ENCODE data around the gene POLL.
A peak's percentile ranks its signal among the peaks of the same experiment; 100 is the strongest.

Gene POLL

DNA sequence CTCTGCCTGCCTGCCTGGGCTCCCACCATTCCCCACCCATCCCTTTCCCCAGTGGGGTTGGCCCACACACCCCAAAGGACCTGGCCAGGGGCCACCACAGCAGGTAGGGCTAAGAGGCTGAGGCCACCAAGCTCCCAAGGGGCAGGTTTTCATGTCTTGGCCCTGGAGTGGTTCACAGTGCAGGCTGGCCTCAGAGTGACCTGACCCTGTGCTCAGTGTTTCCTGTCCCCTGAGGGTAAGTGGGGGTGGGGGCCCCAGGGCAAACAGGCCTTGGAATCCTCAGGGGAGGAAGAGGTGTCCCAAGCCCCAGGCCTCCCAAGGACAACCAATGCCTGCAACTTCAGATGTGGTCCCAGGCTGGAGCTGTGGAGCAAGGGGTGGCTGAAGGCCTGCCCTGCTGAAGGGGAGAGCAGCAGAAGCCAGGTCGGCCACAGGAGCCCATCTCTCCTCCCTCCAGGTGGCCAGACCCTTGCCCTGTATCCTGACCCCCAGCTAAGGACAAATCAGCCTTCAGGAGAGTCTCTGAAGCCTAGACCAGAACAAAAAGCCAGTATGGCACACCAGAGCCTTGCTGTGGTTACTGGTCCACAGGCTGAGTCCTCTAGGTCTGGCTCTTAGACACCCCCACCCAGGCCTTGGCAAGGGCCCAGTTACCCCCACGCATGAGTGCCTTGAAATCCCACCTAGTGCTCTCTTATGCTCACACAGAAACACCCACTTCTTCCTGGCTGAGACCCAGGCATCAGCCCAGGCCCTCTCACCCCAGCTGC is 27.6 kb downstream of the POLL start:
- no peak for DNase-seq (ENCODE audit: low read depth)

DNA sequence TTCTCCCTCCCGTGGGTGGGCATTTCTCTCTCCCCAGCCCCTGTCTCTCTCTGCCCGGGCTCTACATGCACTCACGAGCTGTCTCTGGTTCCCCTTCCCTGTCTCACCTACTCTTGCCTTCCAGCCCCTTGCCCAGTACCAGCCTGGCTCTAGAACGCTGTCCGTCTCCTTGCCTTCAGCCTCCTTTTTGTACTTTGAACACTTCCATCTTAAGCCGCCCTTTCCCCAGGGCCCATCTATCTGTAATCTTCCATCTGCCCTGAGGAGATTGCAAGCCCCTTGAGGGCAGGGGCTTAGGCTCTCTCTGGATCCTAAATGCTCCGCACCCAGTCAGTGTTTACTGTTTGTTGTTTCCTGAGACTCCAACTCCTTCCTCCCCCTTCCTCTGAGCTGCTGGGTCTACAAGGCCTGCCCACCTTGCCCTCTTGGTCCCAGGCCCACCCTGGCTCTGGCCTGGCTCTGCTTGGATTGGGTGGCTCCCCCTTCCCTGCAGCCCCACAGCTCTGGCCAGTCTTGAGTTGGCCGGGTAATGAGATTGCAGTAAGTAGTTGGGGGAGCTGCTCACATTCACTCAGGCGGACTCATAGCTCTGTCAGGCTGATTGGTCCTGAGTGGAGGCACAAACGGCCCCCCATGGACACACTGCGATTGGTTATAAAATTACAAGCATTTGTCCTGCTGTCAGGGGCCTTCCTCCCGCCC is 28.3 kb downstream of the POLL start:
- no peak for DNase-seq (ENCODE audit: low read depth)

DNA sequence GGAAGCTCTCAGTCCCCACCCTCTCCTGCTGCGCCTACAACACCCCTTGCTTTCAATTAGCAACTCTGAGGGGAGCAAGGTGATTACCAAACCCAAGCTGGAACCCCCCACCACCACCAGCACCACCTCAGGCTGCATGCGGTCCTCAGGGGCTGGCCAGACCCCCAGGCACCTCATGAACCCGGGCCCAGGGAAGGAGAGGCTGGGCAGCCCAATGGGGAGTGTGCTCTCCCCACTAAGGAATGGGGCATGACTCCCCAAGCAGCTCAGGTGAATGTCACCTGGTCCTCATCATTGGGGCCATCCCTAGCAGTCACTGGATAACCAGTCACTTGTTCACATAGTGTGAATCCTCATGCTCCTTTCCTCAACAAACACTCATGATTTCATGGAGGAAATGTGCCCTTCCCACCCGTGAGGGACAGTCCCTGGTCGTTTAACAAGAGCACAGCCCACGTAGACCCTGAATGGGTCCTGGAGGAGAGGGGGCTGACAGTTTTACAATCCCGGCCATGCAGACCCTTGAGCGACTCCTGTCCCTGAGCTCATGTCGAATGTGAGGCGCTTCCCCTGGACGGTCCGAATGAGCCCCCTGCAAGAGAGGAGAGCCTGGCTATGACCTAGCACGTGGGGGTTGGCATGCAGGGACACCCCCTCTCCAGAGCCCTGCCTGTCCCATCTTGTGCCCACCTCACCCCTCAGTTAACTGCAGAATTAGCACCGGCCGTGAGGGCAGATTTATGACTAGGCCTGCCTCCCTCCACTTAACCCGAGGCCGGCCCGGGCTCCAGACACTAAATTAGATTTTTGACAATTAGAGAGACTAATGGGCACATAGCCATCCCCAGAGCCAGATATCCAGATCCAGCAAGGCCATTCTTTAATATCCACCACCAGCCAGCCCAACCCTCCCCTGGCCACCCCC is 29.1 kb downstream of the POLL start:
- DNase-seq (ENCODE audit: low read depth), result no peak

DNA sequence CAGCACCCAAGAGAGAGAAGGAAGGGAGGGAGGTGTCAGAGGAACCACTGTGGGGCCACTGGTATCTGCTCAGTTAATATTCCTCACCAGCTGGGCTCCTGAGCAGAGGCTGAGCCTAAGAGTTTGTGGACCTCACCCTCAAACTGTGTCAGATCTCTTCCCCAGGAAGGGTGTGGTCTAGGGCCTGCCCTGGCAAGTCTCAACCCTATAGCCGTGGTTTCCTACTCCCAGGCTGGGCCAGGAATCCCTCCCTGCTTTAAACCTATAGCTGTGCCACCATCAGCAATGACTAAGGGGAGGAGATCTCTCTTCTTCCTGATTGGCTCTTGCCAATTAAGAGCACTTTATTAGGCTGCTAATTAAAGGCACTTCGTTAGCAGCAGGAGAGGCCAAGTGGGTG is 29.9 kb downstream of the POLL start:
- DNase-seq (ENCODE audit: low read depth), result no peak

DNA sequence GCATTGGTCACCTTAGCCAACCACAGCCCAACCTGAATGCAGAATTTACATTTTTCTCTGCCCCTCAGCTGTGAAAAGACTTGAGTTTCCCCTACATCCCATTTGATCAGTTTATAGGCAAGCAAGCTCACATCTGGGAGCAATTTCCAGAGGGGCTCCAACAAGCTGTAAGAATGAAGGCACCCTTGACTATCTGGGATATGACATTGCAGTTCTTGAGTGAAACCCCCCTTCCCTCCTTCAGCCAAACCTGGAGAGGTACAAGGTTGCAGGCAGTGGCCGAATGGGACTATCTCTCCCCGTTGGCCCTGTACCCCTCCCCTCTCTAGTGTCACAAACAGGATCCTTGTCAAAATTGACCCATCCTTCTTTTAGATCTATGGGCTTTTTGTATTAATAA is 30.5 kb downstream of the POLL start:
- DNase-seq (ENCODE audit: low read depth), result no peak

DNA sequence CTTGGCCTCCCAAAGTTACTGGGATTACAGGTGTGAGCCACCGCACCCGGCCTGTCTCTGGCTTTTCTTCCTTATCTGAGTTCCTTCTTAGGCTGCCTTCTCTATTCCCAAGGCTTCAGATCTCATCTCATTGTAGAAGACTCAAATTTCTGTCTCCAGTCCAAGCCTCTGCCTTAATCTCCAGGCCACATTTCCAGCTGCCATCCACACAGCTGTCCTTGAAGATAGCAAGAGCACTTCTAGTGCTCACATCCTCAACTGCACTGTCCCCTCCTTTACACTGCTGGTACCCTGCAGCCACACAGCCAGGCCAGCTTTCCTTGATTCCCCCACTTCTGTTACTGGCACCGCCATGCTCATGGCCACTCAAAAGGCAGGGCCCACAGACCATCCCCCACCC is 35.6 kb downstream of the POLL start:
- no peak for DNase-seq (ENCODE audit: low read depth)

DNA sequence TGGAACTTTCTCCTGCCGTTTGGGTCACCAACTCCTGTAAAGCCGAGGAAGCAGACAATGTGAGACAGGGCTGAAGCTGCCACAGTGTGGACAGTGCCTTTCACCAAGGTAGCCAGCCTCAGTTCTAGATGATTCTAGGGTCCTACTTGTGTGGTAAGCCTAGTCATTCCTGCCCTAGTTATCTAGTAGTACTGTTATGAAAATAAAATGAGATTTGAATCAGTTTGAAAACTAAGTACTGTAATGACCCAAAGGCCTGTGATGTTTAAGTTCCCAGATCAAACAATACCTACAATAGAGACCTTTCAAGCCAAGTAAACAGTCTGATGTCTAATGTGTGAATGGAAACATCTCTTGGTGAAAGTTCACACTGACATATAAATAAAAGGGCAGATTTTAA is 37.1 kb downstream of the POLL start:
- DNase-seq (ENCODE audit: low read depth), result no peak

DNA sequence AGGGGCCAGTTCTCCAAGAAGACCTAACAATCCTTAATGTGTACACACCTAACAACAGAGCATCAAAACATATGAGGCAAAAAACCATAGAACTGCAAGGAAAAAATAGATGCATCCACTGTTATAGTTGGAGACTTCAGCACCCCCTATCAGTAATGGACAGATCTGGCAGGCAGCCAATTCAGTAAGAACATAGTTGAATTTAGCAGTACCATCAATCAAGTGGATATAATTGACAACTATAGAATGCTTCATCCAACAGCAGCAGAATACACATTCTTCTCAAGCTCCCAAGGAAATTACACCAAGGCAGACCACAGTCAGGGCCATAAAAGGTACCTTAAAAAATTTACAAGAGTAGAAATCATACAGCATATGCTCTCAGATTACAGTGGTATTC is 42.2 kb downstream of the POLL start:
- no peak for DNase-seq (ENCODE audit: low read depth)

DNA sequence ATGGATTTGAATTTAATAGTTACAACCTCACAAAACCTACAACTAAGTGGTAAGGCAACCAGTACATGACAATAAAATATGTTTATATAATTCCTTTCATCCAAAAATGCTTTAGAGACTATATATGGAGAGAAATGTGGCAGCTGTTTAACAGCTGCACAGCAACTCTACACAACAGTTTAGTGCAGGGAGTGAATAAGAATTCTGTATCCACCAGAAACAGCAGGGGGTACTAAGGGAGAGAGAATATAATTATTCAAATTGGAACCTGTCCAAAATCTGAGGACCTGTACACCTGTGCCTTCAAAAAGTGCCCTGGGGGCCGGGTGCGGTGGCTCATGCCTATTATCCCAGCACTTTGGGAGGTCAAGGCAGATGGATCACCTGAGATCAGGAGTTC is 49.6 kb downstream of the POLL start:
- no peak for DNase-seq (ENCODE audit: low read depth)

DNA sequence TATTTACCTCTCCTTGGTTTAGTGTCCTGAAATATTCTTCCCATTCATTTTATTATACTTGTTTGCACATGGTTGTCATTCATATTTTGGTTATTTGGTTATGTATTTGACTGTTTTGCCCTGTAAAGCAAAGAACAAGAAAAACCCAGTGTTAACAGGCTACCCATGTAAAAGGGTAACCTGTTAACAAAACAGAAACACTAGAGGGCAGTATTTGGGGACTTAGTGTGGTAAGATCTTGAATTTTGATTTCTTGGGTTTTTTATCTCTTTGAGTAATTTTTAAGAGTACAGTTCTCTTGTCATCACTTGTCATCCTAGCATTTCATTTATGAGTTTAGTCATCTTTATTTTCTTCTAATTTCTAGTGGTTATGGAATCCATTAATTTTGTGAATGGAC is 51.3 kb downstream of the POLL start:
- peak; percentile 30 for DNase-seq (ENCODE audit: low read depth)

DNA sequence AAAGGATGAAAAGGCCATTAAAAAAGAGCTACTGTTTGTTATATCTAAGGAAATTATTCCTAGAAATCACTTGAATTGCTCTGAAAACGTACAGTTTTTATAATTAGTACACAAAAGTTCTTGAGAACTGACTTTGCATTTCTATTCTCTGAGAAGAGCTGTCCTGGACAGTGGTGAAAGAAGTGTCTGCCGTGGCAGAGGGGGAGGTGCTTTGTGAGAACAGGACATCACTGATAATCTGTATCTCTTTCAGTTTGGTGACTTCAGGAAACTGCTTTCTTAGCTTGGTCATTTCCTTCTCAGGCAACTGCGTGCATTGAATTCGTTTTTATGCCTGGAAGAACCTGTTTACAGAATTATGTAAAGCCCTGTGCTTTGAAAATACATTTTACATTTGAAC is 52.1 kb downstream of the POLL start:
- DNase-seq (ENCODE audit: low read depth), result no peak

DNA sequence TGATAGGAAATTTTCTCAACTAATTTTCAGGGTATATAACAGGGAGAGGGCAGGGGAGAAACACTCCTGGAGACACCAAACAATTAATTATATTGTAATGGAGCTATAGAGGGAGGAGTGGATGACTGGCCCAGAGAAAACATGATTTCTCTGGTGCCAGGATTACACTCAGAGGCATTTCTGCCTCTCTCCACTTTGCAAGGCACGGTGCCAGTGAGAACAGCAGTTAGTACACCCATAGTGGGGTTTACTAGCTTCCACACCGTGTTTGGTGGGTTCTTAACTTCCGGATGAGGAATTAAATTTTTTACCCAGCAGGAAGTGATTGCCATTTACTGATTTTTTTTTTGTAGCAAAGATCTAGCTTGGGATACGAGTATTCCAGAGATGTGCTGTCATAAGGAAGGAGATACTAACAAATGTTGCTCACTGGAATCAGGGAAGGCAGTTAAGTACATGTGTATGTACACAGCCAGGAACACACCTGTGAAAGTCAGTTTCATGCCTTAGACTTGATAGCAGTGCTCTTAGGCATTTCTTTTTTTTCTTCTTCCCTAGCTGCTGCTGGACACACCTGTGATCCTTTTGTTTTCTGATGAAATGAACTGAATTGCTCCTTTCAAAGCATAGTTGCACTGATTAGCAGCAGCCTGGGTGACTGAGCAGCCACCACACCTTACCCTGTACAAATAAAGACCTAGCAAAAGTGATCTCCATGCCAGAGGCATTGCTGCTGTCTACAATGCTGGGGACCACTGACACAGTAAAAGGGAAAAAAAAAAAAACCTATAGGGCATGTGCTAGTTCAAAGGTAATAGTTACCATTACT is 58.1 kb downstream of the POLL start:
- no peak for DNase-seq (ENCODE audit: low read depth)

DNA sequence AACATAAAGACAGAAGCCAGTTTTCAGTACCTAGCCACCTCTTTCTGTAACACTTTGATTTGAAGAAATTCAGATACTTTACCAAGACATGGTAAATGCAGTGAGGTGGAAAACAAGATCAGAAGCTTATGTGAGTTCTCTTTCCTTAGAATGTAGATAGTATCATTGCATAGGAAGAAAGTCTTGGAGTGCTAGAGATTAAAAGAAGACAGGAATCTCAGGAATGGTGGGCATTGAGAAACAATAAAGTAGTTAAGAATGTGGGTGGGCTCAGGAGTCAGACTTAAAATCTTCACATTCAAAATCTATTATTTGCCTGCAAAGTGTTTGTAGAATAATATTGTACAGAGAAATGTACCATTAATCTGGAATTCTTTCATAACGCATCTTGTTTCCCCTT is 58.9 kb downstream of the POLL start:
- DNase-seq (ENCODE audit: low read depth), result peak; percentile 13

All from amniotic epithelial cell (primary cell).